Esophagus muscularis mucosa (tissue), 4 donors: ENCODE data around the gene CCM2.

Experiments used
- EP300 ChIP-seq: sonication (generic); formaldehyde crosslinking; IDR thresholded peaks from one replicate; pipeline ENCODE4 v1.6.1; 2017; ENCODE audit warnings: antibody characterized with exemption
- POLR2A ChIP-seq: fragments of 450-650 bp; IDR thresholded peaks from one replicate; pipeline ENCODE4 v1.6.1; 2017; ENCODE audit warnings: antibody characterized with exemption, moderate library complexity, mild to moderate bottlenecking, low read depth
- POLR2AphosphoS5 ChIP-seq, 2 donors: sonication (generic); formaldehyde crosslinking; IDR thresholded peaks; one replicate each; pipeline ENCODE4 v1.6.1; 2017; ENCODE audit warnings: antibody characterized with exemption in 2 of 2
- TF ChIP-seq, protein P1 (sequence below), 3 experiments: fragments of 200-600 bp in 2 of 3; fragments of 450-650 bp in 1 of 3; sonication (generic) in 2 of 3; IDR thresholded peaks; one replicate each; pipeline ENCODE4 v1.5.1; 2017 to 2019; ENCODE audit warnings: antibody characterized with exemption in 3 of 3, mild to moderate bottlenecking in 2 of 3, moderate library complexity in 1 of 3

DNA sequence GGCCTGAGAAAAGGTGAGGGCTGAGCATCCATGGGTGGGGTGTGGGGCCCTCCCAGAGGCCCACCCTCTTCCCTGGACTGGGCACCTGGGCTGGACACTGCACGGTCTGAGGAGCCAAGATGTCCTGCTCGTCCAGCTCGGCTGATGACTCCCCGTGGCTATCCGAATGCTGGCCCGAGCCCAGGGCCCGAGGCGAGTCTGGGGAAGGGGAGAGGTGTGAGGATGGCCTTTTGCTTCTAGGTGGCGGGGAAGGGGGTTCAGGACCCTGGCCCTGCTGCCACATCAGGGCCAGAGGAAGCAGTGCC, 81.6 kb downstream of the CCM2 start:
- TF ChIP-seq, protein P1, sequence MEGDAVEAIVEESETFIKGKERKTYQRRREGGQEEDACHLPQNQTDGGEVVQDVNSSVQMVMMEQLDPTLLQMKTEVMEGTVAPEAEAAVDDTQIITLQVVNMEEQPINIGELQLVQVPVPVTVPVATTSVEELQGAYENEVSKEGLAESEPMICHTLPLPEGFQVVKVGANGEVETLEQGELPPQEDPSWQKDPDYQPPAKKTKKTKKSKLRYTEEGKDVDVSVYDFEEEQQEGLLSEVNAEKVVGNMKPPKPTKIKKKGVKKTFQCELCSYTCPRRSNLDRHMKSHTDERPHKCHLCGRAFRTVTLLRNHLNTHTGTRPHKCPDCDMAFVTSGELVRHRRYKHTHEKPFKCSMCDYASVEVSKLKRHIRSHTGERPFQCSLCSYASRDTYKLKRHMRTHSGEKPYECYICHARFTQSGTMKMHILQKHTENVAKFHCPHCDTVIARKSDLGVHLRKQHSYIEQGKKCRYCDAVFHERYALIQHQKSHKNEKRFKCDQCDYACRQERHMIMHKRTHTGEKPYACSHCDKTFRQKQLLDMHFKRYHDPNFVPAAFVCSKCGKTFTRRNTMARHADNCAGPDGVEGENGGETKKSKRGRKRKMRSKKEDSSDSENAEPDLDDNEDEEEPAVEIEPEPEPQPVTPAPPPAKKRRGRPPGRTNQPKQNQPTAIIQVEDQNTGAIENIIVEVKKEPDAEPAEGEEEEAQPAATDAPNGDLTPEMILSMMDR (IDR thresholded peaks at IDR 0.05), result no peak
- TF ChIP-seq POLR2A, result no peak
- no peak for TF ChIP-seq POLR2AphosphoS5 (IDR thresholded peaks at IDR 0.05)
- TF ChIP-seq EP300, result no peak
